Panc1 (cell line): ENCODE measurements around the gene GAPDH. TPM values are rescaled to one million over a fixed set of nuclear protein-coding genes. Genes with fewer than 3 reads are reported as not detected.
"Not testable (repeated sequence)": the region's sequence is repeated elsewhere in the genome, so short reads cannot be mapped to it uniquely, and the experiment has no call there.

Experiments
- ATAC-seq: fragments of 200-7000 bp; cut with Tn5 transposase; 2 replicates; pipeline ENCODE4 v1.9.1; 2020; ENCODE audit warnings: mild to moderate bottlenecking, moderate library complexity
- BruUV-seq: library from RNA; stranded (reverse); fragments of 400-500 nt; replicated peaks from 2 replicates; lab custom pipeline; 2021; lab: Mats Ljungman, UMichigan
- CTCF ChIA-PET: fragments of 300-600 bp; sonication (Branson Sonifier 250); formaldehyde crosslinking; loops from one replicate; lab custom pipeline; 2022; ENCODE audit warnings: antibody characterized with exemption; lab: Charles Lee
- POLR2A ChIA-PET: fragments of 300-600 bp; sonication (Branson Sonifier 250); formaldehyde crosslinking; loops from one replicate; lab custom pipeline; 2022; ENCODE audit warnings: antibody characterized with exemption; lab: Charles Lee
- DNase-seq: peaks from one replicate; pipeline ENCODE4 v3.0.0-alpha.2; 2010; ENCODE audit warnings: low read depth, low spot score
- H3K27ac ChIP-seq: 2 replicates; pipeline ENCODE4 v1.5.1; 2011; ENCODE audit warnings: mild to moderate bottlenecking, low read length, inconsistent platforms
- H3K27me3 ChIP-seq: fragments of 200-500 bp; sonication (Bioruptor generic); 2 replicates; pipeline ENCODE4 v1.6.0; 2014; ENCODE audit warnings: low read length, inconsistent platforms; ENCODE audit not compliant: control insufficient read depth, insufficient read depth
- H3K36me3 ChIP-seq: fragments of 200-500 bp; sonication (Bioruptor generic); 2 replicates; pipeline ENCODE4 v1.5.1; 2014; ENCODE audit warnings: inconsistent platforms, mild to moderate bottlenecking, low read length, moderate library complexity; ENCODE audit not compliant: control insufficient read depth, insufficient read depth
- H3K4me1 ChIP-seq: 2 replicates; pipeline ENCODE4 v1.5.1; 2011; ENCODE audit warnings: inconsistent platforms, mild to moderate bottlenecking, low read length, moderate library complexity; ENCODE audit not compliant: control insufficient read depth, insufficient read depth
- H3K4me3 ChIP-seq, 2 experiments: 2 replicates each; pipeline ENCODE4 v1.5.1; 2011 to 2012; ENCODE audit warnings: low read depth in 2 of 2, low read length in 2 of 2, mild to moderate bottlenecking in 2 of 2, inconsistent platforms in 1 of 2, moderate library complexity in 1 of 2
- H3K9me3 ChIP-seq: fragments of 200-500 bp; sonication (Bioruptor generic); 2 replicates; pipeline ENCODE4 v1.5.1; 2014; ENCODE audit warnings: low read depth, mild to moderate bottlenecking, inconsistent platforms, low read length, moderate library complexity; ENCODE audit not compliant: control insufficient read depth, insufficient read depth
- CTCF ChIP-seq: fragments of 450-650 bp; IDR thresholded peaks from 2 replicates; pipeline ENCODE4 v1.5.1; 2017; ENCODE audit warnings: mild to moderate bottlenecking
- POLR2AphosphoS5 ChIP-seq: IDR thresholded peaks from 2 replicates; pipeline ENCODE4 v1.6.1; 2012; ENCODE audit warnings: mild to moderate bottlenecking, low read depth, low read length, moderate library complexity
- REST ChIP-seq, 2 experiments: IDR thresholded peaks; 2 replicates each; pipeline ENCODE4 v1.6.1; 2011 to 2012; ENCODE audit warnings: low read depth in 2 of 2, control low read depth in 1 of 2, low read length in 1 of 2, mild to moderate bottlenecking in 1 of 2, moderate library complexity in 1 of 2; ENCODE audit not compliant: insufficient read depth in 1 of 2
- SIN3A ChIP-seq: IDR thresholded peaks from 2 replicates; pipeline ENCODE4 v1.6.1; 2012; ENCODE audit warnings: low read depth, mild to moderate bottlenecking, low read length, moderate library complexity, borderline replicate concordance; ENCODE audit not compliant: insufficient read depth
- TCF7L2 ChIP-seq: IDR thresholded peaks from 2 replicates; pipeline ENCODE4 v1.6.1; 2011; ENCODE audit warnings: mild to moderate bottlenecking, low read depth, low read length, inconsistent platforms
- in situ Hi-C: cut with HindIII; loops from 2 replicates; pipeline ENCODE4 v1.10.0; 2016; ENCODE audit warnings: low sequenced_read_pairs, low pct_unique_long_range_greater_than_20kb
- intact Hi-C: fragments of 100-400 bp; cut with micrococcal nuclease; formaldehyde crosslinking; loops from one replicate; pipeline ENCODE4 v1.10.0; 2022; ENCODE audit not compliant: unreplicated experiment
- total RNA-seq: library from RNA; stranded (reverse); gene quantifications from one replicate; pipeline ENCODE4 v1.2.1, GENCODE V29; 2021; ENCODE audit not compliant: unreplicated experiment

GAPDH gene
- total RNA-seq, 1 experiment from 2014 or later, result 2,912 TPM

- in situ Hi-C loops, result no loop called here
- ChIA-PET POLR2A (no interaction called here), CTCF (interaction anchor here (0.6 to 0.9 kb wide), 3 partner anchors 55 to 135 kb away, joined by 3 to 7 read pairs (median 3); partner anchors contain the start of gene ZNF384)
- no TSS peak for BruUV-seq
- Histone ChIP-seq H3K9me3 (no peaks in the 10 kb centered on the region), H3K27me3 (no peaks in the 10 kb centered on the region), H3K27ac (no peak overlapping the region), H3K4me3 (peak overlapping the region in 1 of 2 experiments; percentile 40; a peak in 1 of 4 replicates), H3K36me3 (no peaks in the 10 kb centered on the region; the same call in 1 of the 2 replicates), H3K4me1 (no peaks in the 10 kb centered on the region)
- ATAC-seq, result peak; percentile 86
- TF ChIP-seq TCF7L2 (peak; percentile 87), REST (IDR thresholded peaks at IDR 0.05; ENCODE audit: insufficient read depth in 1 of 2, low read depth in 2 of 2, low read length in 1 of 2) (no peak), CTCF (peak; percentile 78)
- intact Hi-C loops, result no loop called here
- DNase-seq, result no peak
Measured at GRCh38 chr12:6554168-6555017, 20.1 kb downstream of the GAPDH start.

- intact Hi-C loops, result no loop called here
- Histone ChIP-seq H3K27me3 (no peaks in the 10 kb centered on the region), H3K4me1 (no peaks in the 10 kb centered on the region), H3K4me3 (peak overlapping the region in 1 of 2 experiments; percentile 40; a peak in 1 of 4 replicates), H3K36me3 (no peaks in the 10 kb centered on the region; the same call in 1 of the 2 replicates), H3K27ac (no peak overlapping the region), H3K9me3 (no peaks in the 10 kb centered on the region)
- no TSS peak for BruUV-seq
- in situ Hi-C loops, result no loop called here
- DNase-seq, result no peak
- TF ChIP-seq TCF7L2 (no peak), POLR2AphosphoS5 (no peak), CTCF (no peak), REST (IDR thresholded peaks at IDR 0.05; ENCODE audit: insufficient read depth in 1 of 2, low read depth in 2 of 2, low read length in 1 of 2) (no peak), SIN3A (no peak)
- POLR2A ChIA-PET, result no interaction called here
- no peak for ATAC-seq
- CTCF ChIA-PET, result no interaction called here
Measured at GRCh38 chr12:6555018-6555691, 20.8 kb downstream of the GAPDH start.

GRCh38 chr12:6556496-6556817, 22.1 kb downstream of the GAPDH start:
- H3K36me3 ChIP-seq, H3K4me1 ChIP-seq, CTCF ChIA-PET, H3K27ac ChIP-seq, ATAC-seq, H3K9me3 ChIP-seq, DNase-seq, in situ Hi-C loops, intact Hi-C loops, H3K4me3 ChIP-seq, BruUV-seq, H3K27me3 ChIP-seq: not testable (repeated sequence)
- POLR2A ChIA-PET, result interaction anchor here (0.6 kb wide), 1 partner anchor 133 kb away, joined by 9 read pairs; the partner anchor contains the start of gene ZNF384
